Kidney epithelial cell (primary cell): ENCODE measurements around the gene WHRN. TPM values are rescaled to one million over a fixed set of nuclear protein-coding genes. Genes with fewer than 3 reads are reported as not detected.
A peak's percentile ranks its signal among the peaks of the same experiment; 100 is the strongest.

Experiments used
- DNase-seq: peaks from one replicate; pipeline ENCODE4 v3.0.0-alpha.2; 2010; ENCODE audit warnings: low read depth
- H3K27me3 ChIP-seq: 2 replicates; pipeline ENCODE4 v1.6.0; 2011; ENCODE audit warnings: low read length; ENCODE audit not compliant: control insufficient read depth, insufficient read depth
- H3K36me3 ChIP-seq: 2 replicates; pipeline ENCODE4 v1.5.1; 2011; ENCODE audit warnings: low read length; ENCODE audit not compliant: control insufficient read depth, insufficient read depth
- H3K4me3 ChIP-seq: 2 replicates; pipeline ENCODE4 v1.5.1; 2011; ENCODE audit warnings: low read depth, mild to moderate bottlenecking, control low read depth, low read length
- total RNA-seq: library from RNA; depleted of rRNA; stranded (reverse); fragments of >200 nt; gene quantifications from 2 replicates; pipeline ENCODE4 v1.2.3, GENCODE V29; 2015
- TF ChIP-seq, protein P1 (sequence below): IDR thresholded peaks from 2 replicates; pipeline ENCODE4 v1.5.1; 2011; ENCODE audit warnings: mild to moderate bottlenecking, moderate library complexity, low read length, control low read depth, inconsistent platforms; ENCODE audit not compliant: insufficient read depth, poor library complexity, severe bottlenecking

The WHRN gene
- total RNA-seq, 1 donor from 2014 or later, result 9.2 TPM

- no peak overlapping the region for H3K4me3 ChIP-seq
- TF ChIP-seq, protein P1, sequence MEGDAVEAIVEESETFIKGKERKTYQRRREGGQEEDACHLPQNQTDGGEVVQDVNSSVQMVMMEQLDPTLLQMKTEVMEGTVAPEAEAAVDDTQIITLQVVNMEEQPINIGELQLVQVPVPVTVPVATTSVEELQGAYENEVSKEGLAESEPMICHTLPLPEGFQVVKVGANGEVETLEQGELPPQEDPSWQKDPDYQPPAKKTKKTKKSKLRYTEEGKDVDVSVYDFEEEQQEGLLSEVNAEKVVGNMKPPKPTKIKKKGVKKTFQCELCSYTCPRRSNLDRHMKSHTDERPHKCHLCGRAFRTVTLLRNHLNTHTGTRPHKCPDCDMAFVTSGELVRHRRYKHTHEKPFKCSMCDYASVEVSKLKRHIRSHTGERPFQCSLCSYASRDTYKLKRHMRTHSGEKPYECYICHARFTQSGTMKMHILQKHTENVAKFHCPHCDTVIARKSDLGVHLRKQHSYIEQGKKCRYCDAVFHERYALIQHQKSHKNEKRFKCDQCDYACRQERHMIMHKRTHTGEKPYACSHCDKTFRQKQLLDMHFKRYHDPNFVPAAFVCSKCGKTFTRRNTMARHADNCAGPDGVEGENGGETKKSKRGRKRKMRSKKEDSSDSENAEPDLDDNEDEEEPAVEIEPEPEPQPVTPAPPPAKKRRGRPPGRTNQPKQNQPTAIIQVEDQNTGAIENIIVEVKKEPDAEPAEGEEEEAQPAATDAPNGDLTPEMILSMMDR, result no peak
- H3K36me3 ChIP-seq, result no peaks in the 10 kb centered on the region
- H3K27me3 ChIP-seq, result no peaks in the 10 kb centered on the region
- DNase-seq, result no peak
Observed at GRCh38 chr9:114445616-114446015, 59.7 kb downstream of the WHRN start.

- TF ChIP-seq, protein P1, result no peak
- no peaks in the 10 kb centered on the region for H3K36me3 ChIP-seq
- DNase-seq, result no peak
Observed at GRCh38 chr9:114442022-114442421, 63.3 kb downstream of the WHRN start.

DNA sequence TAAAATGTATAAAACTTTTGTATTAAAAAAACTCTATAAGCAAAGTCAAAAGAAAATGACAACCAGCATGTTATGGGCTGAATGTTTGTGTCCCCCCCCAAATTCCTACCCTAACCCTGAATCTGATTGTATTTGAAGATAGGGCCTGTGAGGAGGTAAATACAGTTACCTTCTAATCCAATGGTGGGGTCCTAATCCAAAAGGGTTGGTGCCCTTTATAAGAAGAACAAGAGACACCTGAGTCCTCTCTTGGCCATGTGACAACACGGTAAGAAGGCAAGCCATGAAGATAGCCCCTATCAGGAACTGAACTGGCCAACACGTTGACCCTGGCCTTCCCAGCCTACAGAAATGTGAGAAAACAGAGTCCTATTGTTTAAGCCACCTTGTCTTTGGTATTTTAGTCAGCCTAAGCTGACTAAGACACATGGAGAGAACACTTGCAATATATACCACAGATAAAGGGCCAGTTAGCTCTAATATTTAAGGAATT lies 67.8 kb downstream of the WHRN start:
- no peak for DNase-seq
- Histone ChIP-seq H3K4me3 (no peak overlapping the region), H3K27me3 (no peaks in the 10 kb centered on the region), H3K36me3 (no peaks in the 10 kb centered on the region)
- TF ChIP-seq, protein P1, result no peak

More at GRCh38 chr9:114442022-114442421, 63.3 kb downstream of the WHRN start:
- H3K27me3 ChIP-seq, result no peaks in the 10 kb centered on the region
- H3K4me3 ChIP-seq, result no peak overlapping the region

DNA sequence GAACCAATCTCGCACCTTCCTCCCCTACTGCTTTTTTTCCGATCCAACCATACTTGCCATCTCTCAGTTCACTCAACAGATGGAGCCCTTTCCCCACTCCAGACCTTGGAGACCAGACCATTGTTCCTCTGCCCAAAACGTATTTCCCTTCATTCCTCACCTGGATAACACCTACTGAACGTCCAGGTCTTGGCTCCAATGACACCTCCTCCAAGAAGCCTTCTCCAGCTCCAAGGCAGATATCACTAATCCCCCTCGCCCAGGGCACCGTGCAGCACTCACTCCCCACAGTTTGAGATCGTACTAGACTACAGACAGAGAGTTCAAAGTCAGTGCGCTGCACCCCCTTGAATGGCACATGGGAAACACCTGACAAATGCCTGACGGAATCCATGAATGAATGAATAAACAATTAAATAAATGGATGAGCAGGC lies 70.4 kb downstream of the WHRN start:
- no peak for DNase-seq
- TF ChIP-seq, protein P1, result peak; percentile 81
- Histone ChIP-seq H3K27me3 (no peaks in the 10 kb centered on the region), H3K4me3 (no peak overlapping the region), H3K36me3 (no peaks in the 10 kb centered on the region)

DNA sequence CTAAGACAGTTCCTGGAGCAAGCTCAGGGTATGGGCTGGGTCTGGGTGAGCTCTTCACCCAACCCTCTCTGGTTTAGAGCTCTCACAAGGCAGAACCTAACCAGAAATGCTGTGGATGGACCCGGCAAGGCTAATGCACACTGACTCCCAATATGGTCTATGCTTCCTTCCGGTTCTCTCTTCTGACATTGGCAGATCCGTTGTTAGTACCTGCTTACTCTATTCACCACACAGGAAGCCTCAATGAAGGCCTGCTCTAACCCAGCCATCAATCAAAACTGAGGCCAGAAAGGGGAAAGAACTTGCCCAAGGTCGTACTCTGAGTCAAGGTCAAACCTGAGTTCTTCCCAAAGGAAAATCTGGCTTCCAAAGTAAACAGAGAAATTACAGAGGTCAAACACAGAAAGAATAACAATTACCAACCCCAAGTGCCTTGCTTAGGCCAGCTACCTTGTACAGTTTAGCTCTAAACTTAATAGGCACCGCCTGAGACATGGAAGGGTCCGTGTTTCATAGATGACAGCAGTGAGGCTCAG lies 71.5 kb downstream of the WHRN start:
- Histone ChIP-seq H3K4me3 (no peak overlapping the region), H3K36me3 (no peaks in the 10 kb centered on the region), H3K27me3 (no peaks in the 10 kb centered on the region)
- TF ChIP-seq, protein P1, result no peak
- no peak for DNase-seq

DNA sequence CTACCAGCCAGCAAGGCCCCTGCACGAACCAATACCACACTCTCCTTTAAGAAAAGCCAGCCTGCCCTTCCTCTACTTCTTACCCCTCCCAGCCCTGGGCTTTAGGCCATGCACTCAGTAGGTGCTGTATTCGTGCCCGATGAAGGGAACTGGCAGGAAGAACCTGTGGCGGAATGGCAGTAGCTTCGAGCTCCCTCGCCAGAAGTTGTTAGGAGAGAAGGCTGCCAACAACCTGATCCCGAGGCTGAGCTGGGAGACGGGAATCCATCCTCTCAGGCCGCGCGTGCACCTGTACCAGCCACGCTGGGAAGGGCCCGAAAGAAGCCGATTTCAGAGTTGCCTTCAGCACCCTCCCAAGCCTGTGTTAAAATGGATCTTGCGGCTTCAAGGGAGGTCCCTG lies 72.2 kb downstream of the WHRN start:
- Histone ChIP-seq H3K27me3 (no peaks in the 10 kb centered on the region), H3K4me3 (no peak overlapping the region), H3K36me3 (no peaks in the 10 kb centered on the region)
- TF ChIP-seq, protein P1, result no peak
- DNase-seq, result no peak
